Left ventricle myocardium inferior (tissue), 1 donor: ENCODE data around the gene BOK. TPM values are rescaled to one million over a fixed set of nuclear protein-coding genes. Genes with fewer than 3 reads are reported as not detected.

Source experiments
- DNase-seq: peaks from one replicate; pipeline ENCODE4 v3.0.0-alpha.2; 2020
- H3K27ac ChIP-seq: fragments of 200-600 bp; replicated peaks from 2 replicates; pipeline ENCODE4 v1.8.0; 2021
- H3K27me3 ChIP-seq: fragments of 200-600 bp; 2 replicates; pipeline ENCODE4 v1.8.0; 2021; ENCODE audit warnings: low read depth
- H3K36me3 ChIP-seq: fragments of 200-600 bp; 2 replicates; pipeline ENCODE4 v1.8.0; 2021
- H3K4me1 ChIP-seq: fragments of 200-600 bp; 2 replicates; pipeline ENCODE4 v1.8.0; 2021
- H3K4me3 ChIP-seq: fragments of 200-600 bp; 2 replicates; pipeline ENCODE4 v1.8.0; 2021; ENCODE audit warnings: mild to moderate bottlenecking, moderate library complexity
- H3K9me3 ChIP-seq: fragments of 200-600 bp; replicated peaks from 2 replicates; pipeline ENCODE4 v1.8.0; 2021
- intact Hi-C: fragments of 100-400 bp; cut with micrococcal nuclease; formaldehyde crosslinking; loops from one replicate; pipeline ENCODE4 v1.11.0; 2022
- total RNA-seq: library from RNA; stranded (reverse); fragmentation: NEBNext Ultra II Directional; extraction: Animal tissue kit (Norgen Biotek cat#: 25700); gene quantifications from one replicate; pipeline ENCODE4 v1.2.1, GENCODE V29; 2021
- TF ChIP-seq, protein P1 (sequence below): fragments of 200-600 bp; IDR thresholded peaks from 2 replicates; pipeline ENCODE4 v1.8.0; 2021; ENCODE audit warnings: antibody characterized with exemption, mild to moderate bottlenecking, borderline replicate concordance
- donor health status: DM: no; HTN: yes; CAD: no; lungs with severe emphysema.

The BOK gene
- total RNA-seq, 1 donor from 2014 or later, result 2.4 TPM

DNA sequence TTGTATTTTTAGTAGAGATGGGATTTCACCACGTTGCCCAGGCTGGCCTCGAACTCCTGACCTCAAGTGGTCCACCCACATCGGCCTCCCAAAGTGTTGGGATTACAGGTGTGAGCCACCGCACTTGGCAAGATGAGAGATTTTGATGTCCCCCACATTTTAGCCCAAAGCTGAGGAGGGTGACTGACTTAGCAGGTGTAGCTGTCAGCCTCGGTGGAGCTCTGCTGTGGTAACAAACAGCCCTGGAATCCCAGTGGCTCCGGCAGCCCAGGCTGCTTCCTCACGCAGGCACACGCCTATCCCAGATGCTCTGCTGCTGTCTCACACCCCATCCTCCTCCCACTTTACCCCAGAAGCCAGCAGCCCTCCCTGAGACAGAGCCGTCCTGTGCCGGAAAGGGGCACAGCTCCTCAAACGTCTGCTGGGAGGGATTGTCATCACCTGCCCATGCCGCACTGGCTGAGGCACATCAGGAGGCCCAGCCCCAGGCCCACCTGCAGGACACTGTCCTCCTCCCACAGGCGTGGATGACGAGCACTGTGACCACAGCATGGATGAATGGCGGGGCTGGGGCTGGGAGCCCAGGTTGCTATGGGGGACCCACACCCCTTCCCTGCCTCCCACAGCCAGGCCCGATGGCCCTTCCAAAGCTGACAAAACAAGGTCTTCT, 10.6 kb upstream of the BOK start:
- DNase-seq, result no peak
- Histone ChIP-seq H3K9me3 (no peaks in the 10 kb centered on the region), H3K4me1 (peaks cover 29% of the 10 kb centered on the region), H3K4me3 (no peak overlapping the region), H3K36me3 (no peaks in the 10 kb centered on the region), H3K27ac (no peak overlapping the region), H3K27me3 (peaks cover 32% of the 10 kb centered on the region)
- TF ChIP-seq, protein P1, sequence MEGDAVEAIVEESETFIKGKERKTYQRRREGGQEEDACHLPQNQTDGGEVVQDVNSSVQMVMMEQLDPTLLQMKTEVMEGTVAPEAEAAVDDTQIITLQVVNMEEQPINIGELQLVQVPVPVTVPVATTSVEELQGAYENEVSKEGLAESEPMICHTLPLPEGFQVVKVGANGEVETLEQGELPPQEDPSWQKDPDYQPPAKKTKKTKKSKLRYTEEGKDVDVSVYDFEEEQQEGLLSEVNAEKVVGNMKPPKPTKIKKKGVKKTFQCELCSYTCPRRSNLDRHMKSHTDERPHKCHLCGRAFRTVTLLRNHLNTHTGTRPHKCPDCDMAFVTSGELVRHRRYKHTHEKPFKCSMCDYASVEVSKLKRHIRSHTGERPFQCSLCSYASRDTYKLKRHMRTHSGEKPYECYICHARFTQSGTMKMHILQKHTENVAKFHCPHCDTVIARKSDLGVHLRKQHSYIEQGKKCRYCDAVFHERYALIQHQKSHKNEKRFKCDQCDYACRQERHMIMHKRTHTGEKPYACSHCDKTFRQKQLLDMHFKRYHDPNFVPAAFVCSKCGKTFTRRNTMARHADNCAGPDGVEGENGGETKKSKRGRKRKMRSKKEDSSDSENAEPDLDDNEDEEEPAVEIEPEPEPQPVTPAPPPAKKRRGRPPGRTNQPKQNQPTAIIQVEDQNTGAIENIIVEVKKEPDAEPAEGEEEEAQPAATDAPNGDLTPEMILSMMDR, result no peak
- intact Hi-C loops, result no loop called here

DNA sequence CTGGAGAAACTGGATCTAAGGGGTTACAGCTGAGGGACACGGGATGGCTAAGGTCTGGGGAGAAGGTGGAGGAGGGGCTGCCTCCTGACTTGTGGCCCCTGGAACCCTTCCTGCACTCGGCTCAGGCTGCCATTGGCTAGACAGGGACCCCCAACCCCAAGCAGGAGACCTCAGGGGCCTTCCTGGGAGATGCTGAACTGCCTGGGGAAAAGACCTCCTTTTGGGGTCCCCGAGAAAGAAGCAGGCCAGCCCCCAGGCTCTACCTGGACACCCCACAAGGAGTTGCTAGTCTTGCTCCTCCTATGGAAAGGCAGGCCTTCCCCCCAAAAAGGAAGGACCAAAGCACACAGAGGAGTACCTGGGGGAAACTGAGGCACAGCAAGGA, 10.1 kb upstream of the BOK start:
- Histone ChIP-seq H3K4me1 (peaks cover 29% of the 10 kb centered on the region), H3K9me3 (no peaks in the 10 kb centered on the region), H3K36me3 (no peaks in the 10 kb centered on the region), H3K27me3 (peaks cover 35% of the 10 kb centered on the region), H3K4me3 (no peak overlapping the region), H3K27ac (no peak overlapping the region)
- TF ChIP-seq, protein P1, result no peak
- intact Hi-C loops, result no loop called here
- DNase-seq, result no peak

DNA sequence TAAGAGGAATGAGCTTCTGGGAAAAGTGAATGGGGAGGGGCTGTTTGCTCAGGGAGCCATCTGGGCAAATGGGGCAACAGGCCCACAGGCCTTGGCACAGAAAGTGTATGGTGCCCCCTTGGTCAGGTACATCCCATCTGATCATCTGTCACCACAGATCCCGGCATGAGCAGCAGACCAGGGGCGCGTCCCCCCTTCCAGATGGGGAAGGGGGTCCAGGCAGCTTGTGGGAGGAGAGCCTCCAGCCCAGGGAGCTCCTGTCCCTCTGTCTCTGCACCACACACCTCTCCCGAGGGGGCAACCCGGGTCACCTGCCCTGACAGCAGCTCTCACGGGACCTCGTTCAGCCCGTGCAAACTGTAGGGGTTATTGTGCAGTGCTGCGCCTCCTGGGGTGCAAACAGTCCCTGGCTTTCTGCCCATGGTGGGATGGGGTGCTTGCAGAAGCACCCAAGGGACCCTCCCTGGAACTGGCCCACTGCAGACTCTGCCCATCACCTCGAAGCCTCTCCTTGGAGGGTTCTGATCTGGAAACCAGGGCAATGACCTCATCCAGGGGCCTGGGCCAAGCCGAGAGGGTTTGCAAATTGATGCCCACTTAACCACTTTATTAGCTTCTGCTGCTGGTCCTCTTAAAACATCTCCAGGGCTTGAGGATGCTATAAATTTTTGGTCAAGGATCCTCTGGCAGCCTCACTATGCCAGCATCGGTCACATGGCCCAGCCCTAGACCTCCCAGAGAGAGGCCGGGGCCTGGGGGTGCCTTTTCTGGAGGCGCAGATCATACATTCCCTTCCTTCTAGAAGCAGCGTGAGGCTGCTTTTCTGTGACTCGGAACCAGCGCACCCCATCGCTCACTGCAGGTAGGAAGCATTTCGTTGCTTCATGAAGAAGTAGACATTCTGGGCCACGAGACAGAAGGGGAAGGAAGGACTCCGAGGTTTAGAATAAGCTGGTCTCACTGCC, 7.6 kb upstream of the BOK start:
- Histone ChIP-seq H3K27me3 (peaks cover 39% of the 10 kb centered on the region), H3K4me1 (peaks cover 23% of the 10 kb centered on the region), H3K4me3 (peak overlapping the region; percentile 43), H3K9me3 (peaks cover 4% of the 10 kb centered on the region), H3K36me3 (no peaks in the 10 kb centered on the region), H3K27ac (no peak overlapping the region)
- TF ChIP-seq, protein P1, result no peak
- intact Hi-C loops, result no loop called here
- no peak for DNase-seq

DNA sequence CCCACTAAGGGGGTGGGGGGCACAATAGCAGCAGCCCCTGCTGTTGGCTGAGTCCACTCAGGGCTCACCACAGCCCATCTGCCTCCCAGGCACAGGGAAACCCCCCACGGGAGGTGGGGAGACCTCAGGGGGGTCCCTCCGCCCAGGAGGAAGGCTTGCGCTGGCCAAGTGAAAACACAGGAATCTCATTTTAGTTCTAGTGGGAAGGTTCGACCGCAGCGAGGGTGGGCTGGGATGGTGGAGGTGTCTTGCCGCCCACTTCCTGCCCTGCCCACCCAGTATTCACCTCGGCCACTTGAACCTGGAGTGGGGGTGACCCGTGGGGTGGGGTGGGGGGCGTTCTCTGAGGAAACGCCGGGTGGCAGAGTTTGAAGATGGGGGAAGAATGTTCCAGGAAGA, 6.9 kb upstream of the BOK start:
- peak overlapping the region; percentile 43 for H3K4me3 ChIP-seq
- peaks cover 36% of the 10 kb centered on the region for H3K27me3 ChIP-seq
- peak overlapping the region; percentile 71 for H3K27ac ChIP-seq

DNA sequence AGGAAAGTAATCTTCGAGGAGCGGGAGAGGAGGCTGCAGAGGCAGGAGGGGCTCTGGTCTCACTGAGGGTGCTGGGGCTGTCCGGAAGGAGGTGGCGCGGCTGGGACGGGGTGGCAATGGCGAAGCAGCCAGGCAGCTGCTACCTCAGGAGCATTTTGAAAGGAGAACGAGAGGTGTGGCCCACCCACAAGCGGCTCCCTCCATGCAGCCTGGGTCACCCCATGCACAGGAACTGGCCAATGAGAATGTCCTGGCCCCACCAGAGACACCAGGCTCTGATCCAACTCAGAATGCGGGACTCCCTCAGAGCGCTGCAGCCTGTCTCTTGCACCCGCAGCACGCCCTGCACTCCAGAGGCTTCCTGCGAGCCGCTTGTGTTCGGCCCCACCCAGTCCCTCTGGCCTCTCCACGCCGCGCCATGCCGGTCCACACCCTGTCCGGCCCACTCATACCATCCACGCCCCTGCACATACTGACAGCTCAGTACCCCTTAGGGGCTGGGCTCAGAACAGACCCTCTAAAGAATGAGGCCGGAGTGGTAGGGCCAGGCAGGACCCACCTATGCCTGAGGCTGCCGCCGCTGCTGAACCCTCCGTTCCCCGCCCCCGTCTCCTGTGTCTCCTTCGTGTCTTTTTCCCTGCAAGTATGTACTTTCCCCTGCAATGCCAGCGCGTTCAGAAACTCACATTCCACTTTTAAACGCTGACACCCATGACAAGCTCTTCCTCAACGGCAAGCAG, 6.4 kb upstream of the BOK start:
- Histone ChIP-seq H3K36me3 (no peaks in the 10 kb centered on the region), H3K27me3 (peaks cover 33% of the 10 kb centered on the region), H3K4me3 (peak overlapping the region; percentile 43), H3K9me3 (peaks cover 17% of the 10 kb centered on the region), H3K27ac (peak overlapping the region; percentile 71), H3K4me1 (peaks cover 13% of the 10 kb centered on the region)
- DNase-seq, result no peak
- TF ChIP-seq, protein P1, result no peak
- intact Hi-C loops, result no loop called here

More for the DNA sequence above, 6.9 kb upstream of the BOK start:
- Histone ChIP-seq H3K9me3 (peaks cover 11% of the 10 kb centered on the region), H3K4me1 (peaks cover 18% of the 10 kb centered on the region), H3K36me3 (no peaks in the 10 kb centered on the region)
- intact Hi-C loops, result no loop called here
- TF ChIP-seq, protein P1, result no peak
- no peak for DNase-seq
